Prostate gland (tissue), 2 donors: Measurements from ENCODE around the gene COX20. TPM values are rescaled to one million over a fixed set of nuclear protein-coding genes. Genes with fewer than 3 reads are reported as not detected.

Source experiments
- DNase-seq: peaks from one replicate; pipeline ENCODE4 v3.0.0-alpha.2; 2019; ENCODE audit warnings: low spot score
- H3K27ac ChIP-seq, 2 donors: fragments of 200-600 bp; sonication (generic); 2 replicates each; pipeline ENCODE4 v1.5.1; 2017 to 2019
- H3K27me3 ChIP-seq: fragments of 200-600 bp; sonication (generic); replicated peaks from 2 replicates; pipeline ENCODE4 v1.5.1; 2019; ENCODE audit not compliant: insufficient read depth
- H3K36me3 ChIP-seq, 2 donors: fragments of 200-600 bp; sonication (generic); 1 replicate in 1 of 2; 2 replicates in 1 of 2; pipeline versions ENCODE4 v1.5.1 to v1.8.1; 2017 to 2019
- H3K4me1 ChIP-seq: fragments of 200-600 bp; sonication (generic); replicated peaks from 2 replicates; pipeline ENCODE4 v1.5.1; 2019
- H3K4me3 ChIP-seq, 2 donors: fragments of 200-600 bp; sonication (generic); 2 replicates each; pipeline ENCODE4 v1.5.1; 2017 to 2019
- H3K9me3 ChIP-seq: fragments of 200-600 bp; sonication (generic); 2 replicates; pipeline ENCODE4 v1.5.1; 2017
- POLR2A ChIP-seq: fragments of 450-650 bp; IDR thresholded peaks from one replicate; pipeline ENCODE4 v1.6.1; 2016; ENCODE audit warnings: antibody characterized with exemption, mild to moderate bottlenecking
- POLR2AphosphoS5 ChIP-seq: sonication (generic); formaldehyde crosslinking; IDR thresholded peaks from one replicate; pipeline ENCODE4 v1.6.1; 2017; ENCODE audit warnings: antibody characterized with exemption
- WGBS: methylation state at CpG from one replicate; pipeline ENCODE4 v1.1.5; 2018; 5-methylcytosine and 5-hydroxymethylcytosine counted together
- intact Hi-C: fragments of 100-400 bp; cut with DNase I; formaldehyde crosslinking; loops from one replicate; pipeline ENCODE4 v1.14.2; 2022
- total RNA-seq, 2 donors: library from RNA; depleted of rRNA; stranded (reverse); fragments of >200 nt; gene quantifications; one replicate each; pipeline ENCODE4 v1.1.0, GENCODE V29; 2016
- TF ChIP-seq, protein P1 (sequence below), 4 experiments: fragments of 200-600 bp in 2 of 4; fragments of 450-650 bp in 2 of 4; sonication (generic) in 2 of 4; IDR thresholded peaks; 1 replicate in 3 of 4; 2 replicates in 1 of 4; pipeline ENCODE4 v1.5.1; 2016 to 2019; ENCODE audit warnings: antibody characterized with exemption in 4 of 4, mild to moderate bottlenecking in 2 of 4, moderate library complexity in 2 of 4

The COX20 gene
- total RNA-seq, 2 donors from 2014 or later = 46.8 to 78.4 TPM

DNA sequence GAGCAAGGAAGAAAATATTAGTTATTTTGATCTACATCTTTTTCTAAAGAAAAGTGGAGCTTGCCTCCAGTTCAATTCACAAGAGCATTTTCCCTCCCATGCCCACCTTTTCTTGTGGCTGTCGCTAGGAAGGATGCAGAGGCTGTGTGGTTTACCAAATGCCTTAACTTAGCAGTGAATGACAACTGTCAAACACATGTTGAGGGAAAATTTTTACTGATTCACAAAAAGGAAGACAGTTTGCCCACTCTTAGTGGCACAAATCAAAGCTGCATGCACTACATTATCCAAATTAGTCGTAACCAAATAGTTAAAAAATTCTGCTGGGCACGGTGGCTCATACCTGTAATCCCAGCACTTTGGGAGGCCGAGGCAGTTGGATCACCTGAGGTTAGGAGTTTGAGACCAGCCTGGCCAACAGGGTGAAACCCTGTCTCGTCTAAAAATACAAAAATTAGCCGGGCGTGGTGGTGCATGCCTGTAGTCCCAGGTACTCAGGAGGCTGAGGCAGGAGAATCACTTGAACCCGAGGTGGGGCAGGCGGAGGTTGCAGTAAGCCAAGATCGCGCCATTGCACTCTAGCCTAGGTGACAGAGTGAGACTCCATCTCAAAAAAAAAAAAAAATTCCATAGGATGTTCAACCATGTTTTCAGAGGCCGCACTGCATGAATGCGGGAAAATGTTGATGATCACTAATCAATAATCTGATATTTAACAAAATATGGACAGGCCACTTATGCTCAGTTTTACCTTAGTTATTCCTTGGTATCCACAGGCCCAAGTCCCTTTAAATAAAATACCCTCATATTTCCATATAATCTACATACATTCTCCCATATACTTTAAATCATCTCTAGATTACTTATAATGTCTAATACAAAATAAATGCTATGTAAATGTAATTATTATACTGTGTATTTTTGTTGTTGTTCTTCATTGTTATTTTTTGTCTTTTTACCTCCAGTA lies 9.0 kb downstream of the COX20 start:
- no peaks in the 10 kb centered on the region for H3K27me3 ChIP-seq
- H3K9me3 ChIP-seq = no peaks in the 10 kb centered on the region
- no peak overlapping the region for H3K27ac ChIP-seq
- TF ChIP-seq POLR2AphosphoS5 (no peak), POLR2A (no peak)
- TF ChIP-seq, protein P1, sequence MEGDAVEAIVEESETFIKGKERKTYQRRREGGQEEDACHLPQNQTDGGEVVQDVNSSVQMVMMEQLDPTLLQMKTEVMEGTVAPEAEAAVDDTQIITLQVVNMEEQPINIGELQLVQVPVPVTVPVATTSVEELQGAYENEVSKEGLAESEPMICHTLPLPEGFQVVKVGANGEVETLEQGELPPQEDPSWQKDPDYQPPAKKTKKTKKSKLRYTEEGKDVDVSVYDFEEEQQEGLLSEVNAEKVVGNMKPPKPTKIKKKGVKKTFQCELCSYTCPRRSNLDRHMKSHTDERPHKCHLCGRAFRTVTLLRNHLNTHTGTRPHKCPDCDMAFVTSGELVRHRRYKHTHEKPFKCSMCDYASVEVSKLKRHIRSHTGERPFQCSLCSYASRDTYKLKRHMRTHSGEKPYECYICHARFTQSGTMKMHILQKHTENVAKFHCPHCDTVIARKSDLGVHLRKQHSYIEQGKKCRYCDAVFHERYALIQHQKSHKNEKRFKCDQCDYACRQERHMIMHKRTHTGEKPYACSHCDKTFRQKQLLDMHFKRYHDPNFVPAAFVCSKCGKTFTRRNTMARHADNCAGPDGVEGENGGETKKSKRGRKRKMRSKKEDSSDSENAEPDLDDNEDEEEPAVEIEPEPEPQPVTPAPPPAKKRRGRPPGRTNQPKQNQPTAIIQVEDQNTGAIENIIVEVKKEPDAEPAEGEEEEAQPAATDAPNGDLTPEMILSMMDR (IDR thresholded peaks at IDR 0.05) = no peak
- WGBS = 92% methylated on average over 13 of the region's 13 CpGs
- DNase-seq = no peak
- H3K4me3 ChIP-seq = no peak overlapping the region
- peaks cover 4% of the 10 kb centered on the region for H3K4me1 ChIP-seq
- intact Hi-C loops = no loop called here
- peaks cover 0 to 2% of the 10 kb centered on the region in 2 donors for H3K36me3 ChIP-seq

DNA sequence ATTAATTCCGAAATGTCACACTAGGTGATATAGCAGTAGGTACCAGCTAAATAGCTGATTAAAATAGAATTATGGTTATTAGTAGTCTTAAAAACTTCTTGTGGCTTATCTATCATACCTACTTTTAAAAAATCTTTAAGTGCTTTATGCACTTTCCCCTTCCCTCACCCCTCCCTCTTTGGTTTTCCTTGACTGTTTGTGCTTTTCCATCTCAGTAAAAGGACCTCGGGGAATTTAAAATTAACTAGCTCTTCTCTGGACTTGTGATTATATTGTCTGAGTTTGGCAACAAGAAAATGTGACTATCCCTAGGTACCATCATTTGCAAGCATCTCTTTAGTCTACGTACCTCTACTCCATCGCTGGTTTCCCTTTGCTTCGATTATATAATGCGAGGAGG lies 11.2 kb downstream of the COX20 start:
- no peaks in the 10 kb centered on the region for H3K4me1 ChIP-seq

DNA sequence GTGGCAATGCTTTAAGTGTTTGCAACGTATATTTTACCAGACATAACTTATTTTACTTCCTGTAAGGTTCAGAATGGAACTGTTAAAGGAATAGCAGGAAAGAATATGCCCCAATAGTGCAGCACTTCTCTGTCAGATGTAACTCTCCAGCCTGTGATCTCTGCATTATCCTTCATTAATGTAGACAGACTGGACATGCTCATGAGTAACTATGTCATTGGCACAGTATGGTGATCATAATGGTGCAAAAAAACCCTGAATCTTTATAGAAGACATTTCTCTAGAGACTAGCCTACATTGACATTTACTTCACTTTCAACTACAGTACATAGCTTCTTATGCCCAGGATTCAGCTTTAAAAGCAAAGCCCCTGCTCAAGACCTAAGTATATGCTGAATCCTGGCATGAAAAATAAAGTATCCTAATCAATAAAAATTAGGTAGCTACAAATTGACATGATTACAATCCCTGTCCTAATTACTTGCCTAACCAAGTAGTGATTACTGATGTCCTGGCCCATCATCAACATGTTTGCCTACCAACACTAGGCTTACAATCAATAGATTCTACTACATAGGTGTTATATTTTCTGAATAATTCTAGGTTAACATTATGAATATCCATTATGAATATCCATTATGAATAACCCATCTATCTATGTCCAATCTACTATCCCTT lies 13.9 kb downstream of the COX20 start:
- H3K4me1 ChIP-seq = no peaks in the 10 kb centered on the region
- intact Hi-C loops = no loop called here
- H3K27me3 ChIP-seq = no peaks in the 10 kb centered on the region
- H3K4me3 ChIP-seq = no peak overlapping the region
- no peaks in the 10 kb centered on the region for H3K9me3 ChIP-seq
- H3K36me3 ChIP-seq = peaks cover 0 to under 1% of the 10 kb centered on the region in 2 donors
- TF ChIP-seq, protein P1 (IDR thresholded peaks at IDR 0.05) = no peak
- no peak for TF ChIP-seq POLR2A
- TF ChIP-seq POLR2AphosphoS5 = no peak
- H3K27ac ChIP-seq = no peak overlapping the region
- DNase-seq = no peak
- WGBS = 55% methylated on average over 1 of the region's 1 CpG

More for the DNA sequence above, 11.2 kb downstream of the COX20 start:
- TF ChIP-seq, protein P1 (IDR thresholded peaks at IDR 0.05) = no peak
- no peak for TF ChIP-seq POLR2A
- no peak for TF ChIP-seq POLR2AphosphoS5
- Histone ChIP-seq H3K9me3 (no peaks in the 10 kb centered on the region), H3K36me3 (peaks cover 0 to 2% of the 10 kb centered on the region in 2 donors), H3K27me3 (no peaks in the 10 kb centered on the region), H3K27ac (no peak overlapping the region), H3K4me3 (no peak overlapping the region)
- WGBS = 88% methylated on average over 6 of the region's 6 CpGs
- intact Hi-C loops = no loop called here
- DNase-seq = no peak

DNA sequence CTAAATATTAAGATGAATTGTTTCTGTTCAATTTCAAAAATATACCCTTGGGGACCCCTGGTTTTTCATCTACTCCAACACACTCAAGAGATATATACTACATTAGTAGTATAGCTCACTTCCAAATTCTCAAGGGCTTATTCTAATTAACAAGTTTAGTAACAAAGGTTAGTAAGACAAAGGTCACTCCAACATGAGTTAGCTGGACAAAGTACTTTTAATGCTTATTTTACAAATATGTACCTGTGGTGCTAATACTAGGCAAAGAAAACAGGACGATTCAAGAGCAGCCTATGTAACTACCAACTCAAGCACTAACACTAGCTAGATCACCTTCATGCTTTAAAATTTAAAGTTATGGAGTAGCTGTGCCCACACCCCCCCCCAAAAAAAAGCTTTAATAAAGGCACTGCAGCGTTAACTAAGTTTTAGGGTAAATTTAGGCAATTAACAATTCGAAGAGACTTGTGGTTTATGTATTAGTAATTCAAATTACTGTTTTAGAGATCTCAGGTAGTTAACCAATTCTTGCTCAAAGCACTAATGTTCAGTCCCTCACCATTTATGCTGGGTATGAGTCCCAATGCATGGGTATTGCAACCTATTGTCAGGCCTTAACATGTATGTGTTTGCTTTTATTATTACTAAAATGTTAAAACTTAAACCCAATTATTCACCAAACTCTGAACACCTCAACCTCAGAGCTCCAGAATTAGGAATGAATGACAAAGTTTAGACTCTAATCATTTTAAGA lies 14.8 kb downstream of the COX20 start:
- intact Hi-C loops = no loop called here
- no peaks in the 10 kb centered on the region for H3K9me3 ChIP-seq
- no peak for TF ChIP-seq POLR2A
- H3K27me3 ChIP-seq = no peaks in the 10 kb centered on the region
- no peak overlapping the region for H3K4me3 ChIP-seq
- no peaks in the 10 kb centered on the region for H3K36me3 ChIP-seq
- no peaks in the 10 kb centered on the region for H3K4me1 ChIP-seq
- no peak for DNase-seq
- no peak overlapping the region for H3K27ac ChIP-seq
- 81% methylated on average over 3 of the region's 3 CpGs for WGBS

DNA sequence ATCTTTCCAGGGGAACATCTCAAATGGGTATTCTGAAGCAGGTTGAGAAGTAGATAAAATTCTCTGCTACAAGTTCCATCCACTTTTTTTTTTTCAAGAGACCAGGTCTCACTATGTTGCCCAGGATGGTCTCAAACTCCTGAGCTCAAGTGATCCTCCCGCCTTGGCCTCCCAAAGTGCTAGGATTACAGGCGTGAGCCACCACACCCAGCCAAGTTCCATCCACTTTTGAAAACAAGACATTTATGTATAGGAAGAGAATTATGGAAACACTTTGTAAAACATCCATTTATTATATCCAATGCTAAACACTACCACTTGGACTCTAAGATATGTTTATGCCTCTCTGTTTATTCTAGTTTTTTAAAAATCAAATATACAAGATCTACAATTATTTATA lies 15.4 kb downstream of the COX20 start:
- no peak for DNase-seq
- H3K27ac ChIP-seq = no peak overlapping the region
- H3K9me3 ChIP-seq = no peaks in the 10 kb centered on the region
- no peaks in the 10 kb centered on the region for H3K36me3 ChIP-seq
- intact Hi-C loops = no loop called here
- TF ChIP-seq POLR2AphosphoS5 (no peak), POLR2A (no peak)
- TF ChIP-seq, protein P1 (IDR thresholded peaks at IDR 0.05) = no peak
- H3K27me3 ChIP-seq = no peaks in the 10 kb centered on the region
- 97% methylated on average over 2 of the region's 2 CpGs for WGBS
- no peak overlapping the region for H3K4me3 ChIP-seq
- no peaks in the 10 kb centered on the region for H3K4me1 ChIP-seq
